Activated CD4-positive, alpha-beta T cell treated with anti-CD3 and anti-CD28 coated beads for 48 hours (primary cell): ENCODE results near the gene CADM1.

Source experiments
- DNase-seq: peaks from one replicate; pipeline ENCODE4 v3.0.0-alpha.2; 2020

The CADM1 gene

DNA sequence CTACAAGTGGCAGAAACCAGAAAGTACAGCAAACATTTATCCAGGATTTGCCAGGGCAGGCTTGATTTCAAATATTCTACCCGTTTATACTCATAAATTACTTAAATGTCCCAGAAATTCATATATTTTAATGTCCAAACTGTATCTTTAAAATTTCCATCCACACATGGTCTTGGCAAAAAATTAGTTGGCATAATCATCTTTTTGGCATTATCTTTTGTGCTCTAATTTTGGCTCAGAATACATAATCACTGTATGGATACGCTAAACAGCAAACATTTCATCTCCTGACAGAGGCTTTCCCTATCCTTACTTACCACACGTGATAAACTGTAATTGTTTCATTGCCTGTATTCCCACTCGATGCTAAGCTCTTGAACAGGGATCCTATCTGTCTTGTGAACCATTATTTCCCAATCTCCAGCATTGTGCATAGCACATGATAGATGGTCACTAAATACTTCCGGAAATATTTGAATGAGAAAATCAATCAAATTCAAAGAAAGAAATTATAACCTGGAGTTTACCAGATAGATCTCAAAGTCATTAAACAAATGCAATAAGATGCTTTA is 64.2 kb downstream of the CADM1 start:
- DNase-seq, result no peak

DNA sequence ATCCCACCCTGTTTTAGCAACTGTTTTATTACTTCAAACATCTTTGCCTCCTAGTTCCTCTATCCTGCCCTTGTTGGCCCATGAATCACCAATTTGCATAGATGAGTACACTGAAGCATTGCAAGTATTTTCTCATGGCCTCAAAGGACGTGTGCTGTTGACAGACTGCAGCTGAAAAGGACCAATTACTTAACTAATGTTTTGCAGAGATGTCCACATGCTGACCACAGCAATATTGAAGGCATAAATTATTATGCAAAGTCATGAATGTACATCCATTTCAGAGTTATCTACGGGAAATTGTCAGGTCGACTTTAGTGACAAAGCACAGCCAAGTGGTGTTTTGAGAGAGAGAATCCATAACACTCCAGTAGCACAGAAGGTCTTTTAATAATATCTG is 64.8 kb downstream of the CADM1 start:
- DNase-seq, result no peak

DNA sequence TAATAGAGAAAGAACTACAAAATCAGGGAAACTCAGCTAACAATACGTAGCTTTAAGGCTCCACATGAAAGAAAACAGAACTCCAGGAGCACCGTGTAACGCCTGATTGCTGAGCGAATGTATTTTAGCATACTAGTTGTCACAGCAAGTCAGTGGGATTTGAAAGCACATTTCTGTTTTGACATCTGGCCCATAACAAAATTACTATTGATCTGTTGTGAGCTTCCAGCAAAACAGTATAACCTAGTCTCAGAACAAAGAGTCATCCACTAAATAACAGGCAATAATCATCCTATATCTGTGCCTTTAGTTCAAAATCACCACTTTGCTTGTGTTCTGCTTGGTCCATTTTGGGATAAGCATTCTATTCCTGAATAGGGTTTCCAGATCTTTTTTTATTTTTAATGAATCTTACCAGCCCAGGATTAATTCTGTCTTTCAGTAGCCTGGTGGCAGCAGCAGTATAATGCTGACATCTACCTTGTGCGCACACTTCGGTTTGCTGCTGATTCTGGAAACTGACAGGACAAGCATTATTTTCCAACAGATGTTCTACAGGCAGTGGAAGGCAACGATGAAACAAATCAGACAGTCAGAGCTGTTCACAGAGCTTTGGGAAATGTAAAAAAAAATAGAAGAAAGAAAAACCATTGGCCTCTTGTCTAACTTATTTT is 66.2 kb downstream of the CADM1 start:
- DNase-seq, result no peak

DNA sequence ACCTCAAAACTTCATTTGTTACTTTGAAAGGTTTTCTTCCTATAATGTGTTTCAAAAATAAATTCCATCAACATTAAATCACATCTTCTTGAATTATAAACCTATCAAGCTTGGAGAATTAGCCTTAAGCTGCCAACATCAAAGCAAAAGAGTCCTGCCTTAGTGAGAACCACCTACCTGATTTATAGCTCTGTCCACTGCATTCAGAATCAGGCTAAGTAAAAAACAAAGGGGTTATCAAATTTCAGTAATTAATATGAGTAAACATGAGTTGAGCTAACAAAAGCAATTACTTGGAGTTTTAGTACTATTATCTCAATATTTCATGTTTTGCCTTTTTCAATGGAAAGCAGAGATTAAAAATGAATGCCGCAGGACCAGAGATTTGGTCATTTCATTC is 73.9 kb downstream of the CADM1 start:
- no peak for DNase-seq

DNA sequence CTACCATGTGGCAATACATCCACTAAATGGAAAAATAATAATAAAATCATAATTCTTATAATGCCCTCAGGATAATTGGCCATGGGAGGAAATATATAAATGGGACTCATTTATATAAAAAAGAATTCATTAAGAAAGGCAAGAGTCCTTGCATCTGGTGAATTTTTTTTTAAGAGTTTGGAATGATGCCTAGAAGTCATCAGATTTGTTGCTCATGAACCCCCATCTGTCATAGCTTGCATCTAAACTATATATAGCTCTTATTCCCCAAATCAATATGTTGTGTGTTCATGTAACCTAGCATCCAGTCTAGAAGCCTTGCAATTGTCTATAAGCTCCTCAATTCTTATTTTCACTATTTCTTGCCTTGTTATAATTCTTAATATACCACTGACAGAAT is 75.9 kb downstream of the CADM1 start:
- DNase-seq, result no peak

DNA sequence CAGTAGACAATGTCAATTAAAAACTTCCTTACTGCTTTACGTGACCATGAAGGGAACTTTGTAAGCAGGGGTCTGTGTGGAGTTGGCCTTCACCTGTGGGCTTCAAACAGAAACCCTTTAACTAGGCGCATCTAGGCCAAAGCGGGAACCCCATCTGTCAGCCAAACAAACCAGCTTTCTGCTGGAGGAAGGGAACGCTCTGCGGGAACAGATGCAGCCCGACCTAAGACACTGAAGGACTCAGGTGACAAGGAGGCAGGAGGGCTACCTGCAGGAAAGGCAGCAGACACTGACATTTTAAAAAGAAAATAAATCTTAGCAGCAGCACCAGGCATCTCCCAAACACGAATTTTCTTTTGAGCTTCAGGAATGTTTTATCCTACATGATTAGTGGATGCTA is 78.4 kb downstream of the CADM1 start:
- no peak for DNase-seq

DNA sequence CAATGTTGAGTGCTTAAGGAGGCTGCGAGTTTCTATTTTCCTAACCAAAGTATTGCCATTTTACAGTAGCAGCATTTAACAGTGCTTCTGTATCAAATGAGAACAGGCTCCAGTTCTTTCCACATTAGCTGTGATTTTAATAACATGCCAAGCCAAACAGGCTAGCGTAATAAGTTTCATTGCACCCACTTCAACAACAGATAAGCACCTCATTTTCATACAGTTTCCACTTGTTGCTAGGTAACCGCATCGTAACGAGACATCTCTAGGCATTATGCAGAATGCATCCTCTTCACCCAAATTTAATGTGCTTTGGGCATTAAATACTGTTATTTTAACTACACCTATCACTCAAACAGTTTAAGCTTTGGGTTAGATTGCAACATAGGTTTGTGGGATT is 79.0 kb downstream of the CADM1 start:
- no peak for DNase-seq

DNA sequence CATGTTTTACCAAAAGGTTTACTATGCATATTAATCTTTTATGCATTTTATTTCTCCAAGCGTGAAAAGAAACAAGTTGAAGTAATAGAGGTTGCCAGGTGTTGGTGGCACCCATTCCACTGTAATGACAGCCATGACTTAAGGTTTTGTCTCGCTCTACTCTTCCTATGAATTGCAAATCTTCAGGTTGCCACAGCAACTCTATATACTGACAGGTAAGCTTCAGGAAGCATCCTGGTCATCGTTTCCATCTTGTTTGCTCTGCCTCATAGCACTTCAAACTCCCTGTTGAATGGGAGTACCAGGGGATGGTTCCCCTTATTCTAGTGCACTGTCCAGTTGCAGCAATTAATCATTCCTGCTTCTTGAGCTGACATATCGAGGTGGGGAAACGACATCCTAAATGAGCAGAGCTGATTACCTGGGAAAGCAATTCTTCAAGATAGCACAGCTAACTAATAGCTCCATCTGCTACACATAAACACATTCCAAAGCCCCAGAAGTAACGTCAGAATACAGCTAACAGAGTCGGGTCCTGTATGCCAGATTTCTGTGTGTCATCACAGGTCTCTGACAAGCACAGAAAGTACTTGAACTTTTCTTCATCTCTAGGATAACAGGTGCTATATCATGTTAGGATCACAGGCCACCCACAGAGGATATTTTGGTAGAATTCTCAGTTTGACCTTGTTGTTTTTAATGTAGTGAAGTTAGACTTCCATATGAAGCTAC is 80.3 kb downstream of the CADM1 start:
- no peak for DNase-seq

DNA sequence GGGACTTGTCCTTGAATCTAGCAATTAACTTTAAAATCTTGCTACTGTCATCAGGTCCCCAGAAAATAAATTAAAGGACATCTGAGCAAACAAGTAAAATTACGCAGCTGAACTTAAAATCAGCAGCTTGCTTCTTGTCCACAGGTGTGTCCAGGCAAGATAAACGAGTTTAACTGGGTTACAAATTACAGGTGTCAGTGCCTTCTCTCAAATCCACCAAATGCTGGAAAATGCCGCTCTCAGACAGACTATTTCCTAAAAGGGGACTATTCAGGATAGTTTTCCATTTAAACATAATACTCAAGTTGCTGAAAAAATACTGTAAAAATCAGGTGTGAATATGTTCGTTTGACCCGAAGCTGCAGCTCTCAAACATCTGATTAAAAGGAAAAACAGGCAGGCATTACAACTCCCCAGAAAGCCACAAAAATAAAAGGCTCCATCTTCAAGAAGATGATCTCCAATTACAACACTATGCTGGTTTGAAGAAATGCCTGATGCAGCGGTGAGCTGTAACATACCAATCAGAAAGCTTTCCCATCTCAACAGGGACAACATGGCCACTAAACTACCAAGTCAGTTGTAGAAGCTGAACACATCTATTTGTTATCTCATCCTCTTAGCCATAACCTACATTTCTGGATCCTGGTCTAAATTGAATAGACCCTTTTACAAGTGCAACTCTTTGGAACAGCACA is 82.1 kb downstream of the CADM1 start:
- DNase-seq, result no peak

DNA sequence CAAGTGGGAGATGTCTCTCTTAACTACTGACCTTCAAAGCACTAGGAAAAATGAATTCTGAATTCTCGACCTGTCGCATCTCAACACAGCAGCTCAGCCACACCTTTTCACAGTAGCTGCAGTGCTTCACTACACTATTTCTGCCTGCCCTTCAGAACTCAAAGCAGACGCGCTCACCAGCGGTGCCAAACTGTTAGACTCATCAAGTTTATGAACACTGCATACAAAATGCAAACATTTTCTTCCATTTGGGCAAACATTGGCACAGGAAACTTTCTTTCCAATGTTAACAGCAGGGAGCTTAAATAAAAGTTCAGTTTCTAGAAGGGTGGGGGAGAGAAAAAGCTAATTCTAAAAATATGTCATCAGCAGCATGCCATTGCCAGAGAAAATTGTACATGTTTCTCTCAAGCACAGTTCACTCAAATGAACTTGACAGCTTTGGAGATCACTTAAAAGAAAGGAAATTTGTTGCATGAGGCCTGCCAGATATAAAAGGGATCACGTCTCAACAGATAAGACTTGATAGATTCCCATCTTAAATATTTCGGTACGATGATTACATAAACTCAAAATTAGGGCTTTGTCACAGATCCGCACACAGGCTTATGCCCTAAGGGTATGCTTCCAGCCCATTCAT is 82.7 kb downstream of the CADM1 start:
- no peak for DNase-seq

DNA sequence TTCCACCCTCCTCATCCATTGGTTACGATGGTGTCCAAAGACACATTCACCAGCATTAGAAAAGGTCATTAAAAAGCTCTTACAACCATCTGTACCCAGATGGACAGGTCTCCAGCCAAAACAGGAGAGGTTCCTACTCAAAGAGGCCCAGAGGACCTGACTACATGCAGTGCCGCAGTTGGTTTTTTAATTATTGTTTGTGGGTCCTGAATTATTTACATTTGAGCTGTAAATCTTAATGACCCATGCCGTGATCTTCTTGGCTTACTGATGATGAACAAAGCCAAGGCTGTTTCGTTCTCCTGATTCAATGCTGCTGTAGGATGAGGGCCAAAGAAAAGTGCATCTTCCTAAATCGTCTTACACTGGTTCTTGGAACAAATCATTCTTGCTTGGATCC is 83.7 kb downstream of the CADM1 start:
- DNase-seq, result no peak

DNA sequence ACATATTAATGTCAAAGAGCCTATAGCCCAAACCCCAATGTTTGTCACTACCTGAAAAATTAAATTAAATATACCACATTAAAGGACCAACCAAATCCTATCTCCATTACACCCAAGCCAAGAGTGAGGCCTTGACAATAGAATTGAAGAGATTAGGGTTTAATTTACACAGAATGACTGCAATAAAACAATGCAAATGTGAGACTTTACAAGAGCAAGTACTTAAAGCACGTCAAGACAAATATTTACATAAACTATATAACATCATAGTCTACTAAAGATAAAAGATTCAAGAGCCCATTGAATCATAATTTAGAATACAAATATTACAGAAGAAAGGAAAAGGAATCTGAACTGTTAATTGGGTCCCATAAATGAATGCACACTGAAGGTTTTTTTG is 85.6 kb downstream of the CADM1 start:
- no peak for DNase-seq

DNA sequence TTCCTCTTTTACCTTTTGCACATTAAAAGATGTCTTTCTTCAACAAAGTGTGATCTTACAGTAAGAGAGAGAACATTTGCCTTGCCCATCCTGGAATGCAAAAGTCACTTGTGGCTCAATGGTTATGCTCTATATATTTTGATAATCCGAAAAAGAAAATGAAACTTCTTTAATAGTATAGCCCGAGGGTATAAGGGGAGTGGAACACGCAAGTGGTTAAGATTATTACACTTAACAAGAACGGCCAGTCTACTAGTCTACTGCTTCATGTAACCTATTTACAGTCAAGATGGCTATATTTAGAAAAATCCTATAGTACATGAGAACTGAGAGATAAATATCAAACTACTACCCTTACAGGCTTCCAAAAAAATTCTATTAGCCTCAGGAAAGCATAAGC is 86.1 kb downstream of the CADM1 start:
- no peak for DNase-seq

DNA sequence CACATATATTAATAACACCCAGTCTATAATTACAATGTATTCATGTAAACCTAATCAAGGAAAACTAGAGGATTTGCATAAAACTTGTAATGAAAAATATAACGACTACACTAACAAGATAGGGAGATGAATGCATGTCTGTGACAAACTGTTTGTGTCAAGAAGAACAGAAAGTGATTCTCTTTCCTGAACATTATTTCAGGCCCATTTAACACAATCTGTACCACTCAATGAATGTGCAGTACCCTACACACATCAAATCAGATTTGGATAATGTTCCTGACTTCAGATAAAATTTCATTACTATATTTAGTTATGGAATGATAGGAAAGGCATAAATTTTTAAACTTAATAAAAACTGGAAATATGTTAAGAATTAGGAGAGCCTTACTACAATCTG is 93.1 kb downstream of the CADM1 start:
- DNase-seq, result no peak

DNA sequence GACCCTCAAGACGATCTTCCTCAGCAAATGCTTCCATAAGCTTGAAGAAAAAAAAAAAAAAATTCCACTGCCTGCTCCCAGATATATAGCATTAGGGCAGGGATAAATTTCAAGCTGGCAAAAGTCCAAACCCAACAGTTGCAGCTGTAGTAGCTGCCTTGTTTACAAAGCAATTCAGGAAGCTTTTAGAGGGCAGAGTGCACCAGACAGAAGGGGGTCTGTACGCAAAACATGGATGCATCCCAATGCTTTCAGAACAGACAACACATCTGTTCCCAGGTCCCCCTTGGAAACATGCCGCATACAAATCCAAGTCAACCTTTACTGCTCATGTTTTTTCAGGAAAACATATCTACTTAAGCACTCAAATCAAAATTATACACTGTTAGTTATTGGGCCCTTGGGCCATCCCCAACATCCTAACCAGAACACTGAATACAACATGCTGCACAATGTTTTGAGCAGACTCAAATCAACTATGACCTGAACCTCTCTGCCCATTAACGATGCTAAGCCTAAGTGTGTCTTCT is 94.5 kb downstream of the CADM1 start:
- no peak for DNase-seq

DNA sequence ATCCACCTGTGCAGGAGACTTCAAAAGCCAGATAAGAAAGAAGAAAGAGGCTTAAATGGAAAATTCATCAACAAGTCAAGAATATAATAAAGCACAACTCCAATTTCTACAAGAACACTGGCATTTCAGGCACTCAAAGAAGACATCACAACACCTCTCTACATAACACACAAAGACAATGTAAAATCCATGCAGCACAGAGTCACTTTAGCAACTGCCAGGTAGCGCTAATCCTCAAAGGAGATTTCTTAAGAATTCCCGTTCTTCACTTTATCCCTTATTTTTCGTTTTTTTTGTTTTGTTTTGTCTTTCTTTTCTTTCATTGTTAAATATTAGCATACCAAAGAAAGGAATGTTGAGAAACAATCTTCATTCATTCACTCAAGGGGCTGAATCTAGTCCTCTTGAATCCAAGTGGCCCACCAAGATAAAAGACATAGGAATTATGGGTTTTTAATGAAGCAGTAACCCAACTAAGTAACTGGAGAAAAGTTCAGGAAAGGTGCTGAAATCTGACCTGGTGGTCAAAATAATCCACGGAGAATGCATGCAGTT is 95.0 kb downstream of the CADM1 start:
- no peak for DNase-seq

DNA sequence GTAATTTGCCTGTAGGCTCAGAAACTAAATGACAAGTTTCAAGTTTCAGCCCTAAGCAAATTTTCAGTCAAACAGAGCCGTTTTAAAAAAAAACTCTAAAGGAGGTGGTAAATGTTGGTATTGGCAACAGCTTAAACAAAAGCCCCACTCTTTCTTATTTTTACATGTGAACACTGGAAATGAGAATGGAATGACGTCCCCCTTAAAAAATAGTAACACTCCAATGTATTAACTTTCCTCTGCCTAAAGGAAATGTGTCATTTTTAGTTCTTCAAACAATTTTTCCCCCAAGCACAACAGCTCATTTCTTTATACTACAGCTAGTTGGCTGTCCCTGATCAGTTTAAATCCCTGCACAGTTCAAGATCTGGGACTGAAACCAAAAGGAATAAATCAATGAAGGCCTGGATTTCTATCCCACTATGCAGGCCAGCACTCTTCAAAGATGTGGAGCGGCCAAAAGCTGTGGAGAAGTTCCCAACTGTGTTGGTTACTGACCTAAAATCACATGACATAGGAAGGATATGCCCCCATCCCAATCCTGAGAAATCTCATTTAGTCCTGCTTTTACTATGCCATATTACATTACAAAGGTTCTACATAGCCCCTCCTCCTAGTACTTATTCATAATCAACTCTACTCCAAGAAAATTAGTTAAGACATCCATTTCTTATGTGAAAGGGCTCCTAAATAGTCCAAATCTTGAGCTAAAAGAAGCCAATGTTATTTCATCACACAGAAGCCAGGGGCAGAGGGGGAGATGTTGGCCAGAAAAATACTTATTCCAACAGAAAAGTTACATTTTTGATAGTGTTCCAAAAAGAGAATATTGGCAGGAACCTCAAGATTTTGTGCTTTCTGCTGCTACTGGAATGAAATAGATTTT is 95.9 kb downstream of the CADM1 start:
- no peak for DNase-seq

DNA sequence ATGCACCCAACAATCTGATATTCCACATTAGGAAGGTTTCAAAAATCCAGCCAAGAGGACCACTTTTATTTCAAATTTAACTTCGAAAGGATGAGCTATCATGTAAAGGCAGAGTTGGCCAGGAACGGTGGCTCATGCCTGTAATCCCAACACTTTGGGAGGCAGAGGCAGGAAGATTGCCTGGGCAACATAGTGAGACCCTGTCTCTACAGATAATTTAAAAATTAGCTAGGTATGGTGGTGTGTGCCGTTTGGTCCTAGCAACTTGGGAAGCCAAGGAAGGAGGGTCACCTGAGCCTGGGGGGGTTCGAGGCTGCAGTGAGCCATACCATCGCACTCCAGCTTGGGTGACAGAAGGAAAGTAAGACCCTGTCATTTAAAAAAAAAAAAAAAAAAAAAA is 96.7 kb downstream of the CADM1 start:
- DNase-seq, result no peak

DNA sequence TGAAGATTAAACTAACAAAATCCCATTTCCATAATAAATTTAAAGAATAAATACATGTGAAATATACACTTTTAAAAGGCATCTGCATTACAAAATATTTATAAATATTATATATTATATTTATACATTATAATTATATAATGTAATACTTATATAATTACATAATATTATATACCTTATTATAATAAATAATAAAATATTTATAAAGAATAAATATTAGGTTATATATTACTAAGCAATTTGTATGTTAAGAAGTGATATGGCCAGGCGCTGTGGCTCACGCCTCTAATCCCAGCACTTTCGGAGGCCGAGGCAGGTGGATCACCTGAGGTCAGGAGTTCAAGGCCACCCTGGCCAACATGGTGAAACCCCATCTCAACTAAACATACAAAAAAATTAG is 97.8 kb downstream of the CADM1 start:
- DNase-seq, result no peak

DNA sequence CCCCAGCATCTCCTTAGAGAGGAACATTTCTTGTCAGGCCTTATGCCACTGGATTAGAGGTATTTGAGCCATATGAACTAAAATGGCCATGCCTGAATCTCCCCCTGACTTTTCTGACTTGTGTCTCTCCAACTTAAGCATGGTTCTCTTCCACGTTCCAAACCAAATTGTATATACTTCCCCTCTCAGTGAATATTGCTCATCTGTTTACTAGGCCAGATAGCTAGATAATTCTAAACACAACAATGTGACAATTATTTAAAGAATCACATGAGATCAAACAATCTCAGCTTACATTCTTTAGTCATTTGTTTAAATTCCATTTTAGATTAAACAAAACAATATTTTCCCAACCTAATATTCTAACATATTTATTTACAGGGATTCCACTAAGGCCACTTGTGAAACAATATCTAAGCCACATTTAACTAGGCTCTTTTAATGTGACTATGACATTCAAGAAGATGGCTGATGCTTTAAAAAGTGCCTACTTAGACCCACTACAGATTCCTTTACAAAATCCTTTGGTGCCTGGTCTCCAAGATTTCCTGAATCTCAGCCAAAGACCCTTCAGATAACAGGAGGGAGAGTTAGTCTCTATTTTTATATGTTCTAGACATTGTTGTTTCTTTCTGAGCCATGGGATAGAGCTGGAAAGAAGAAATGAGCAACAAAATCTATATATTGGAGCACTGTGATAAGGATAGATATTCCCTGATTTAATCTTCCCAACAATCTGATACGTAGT is 105.7 kb downstream of the CADM1 start:
- no peak for DNase-seq

DNA sequence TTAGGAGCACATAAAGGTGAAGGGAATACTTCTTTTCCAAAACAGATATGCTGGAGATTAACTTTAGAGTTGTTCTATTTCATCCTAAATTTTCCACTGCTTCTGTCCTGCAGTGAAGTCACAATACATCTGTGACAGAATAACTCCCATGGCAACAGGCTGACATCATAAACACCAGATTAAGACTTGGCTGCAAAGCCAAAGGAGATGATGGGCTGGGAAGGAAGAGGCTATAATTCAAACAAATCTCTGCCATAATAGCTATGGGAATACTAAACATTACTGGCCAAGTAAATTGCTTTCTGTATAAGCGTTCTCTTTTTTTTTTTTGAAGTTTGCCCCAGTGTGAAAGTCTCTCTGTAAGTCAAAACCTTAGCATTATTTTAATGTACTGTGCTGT is 107.7 kb downstream of the CADM1 start:
- no peak for DNase-seq
